ENCODE data around the gene JAK1.

The JAK1 gene

GRCh38 chr1:64959986-64960385 lies 6.4 kb downstream of the JAK1 start:
- H3K36me3 Mint-ChIP-seq (ENCODE audit: low read depth), result no peaks in the 10 kb centered on the region
- H3K27ac Mint-ChIP-seq, result no peak overlapping the region
- no peak overlapping the region for H3K4me3 Mint-ChIP-seq
- H3K27me3 Mint-ChIP-seq (ENCODE audit: low read depth), result no peaks in the 10 kb centered on the region
- H3K9me3 Mint-ChIP-seq, result no peaks in the 10 kb centered on the region
- H3K4me1 Mint-ChIP-seq, result peaks cover 42% of the 10 kb centered on the region
- TF ChIP-seq, protein P1, sequence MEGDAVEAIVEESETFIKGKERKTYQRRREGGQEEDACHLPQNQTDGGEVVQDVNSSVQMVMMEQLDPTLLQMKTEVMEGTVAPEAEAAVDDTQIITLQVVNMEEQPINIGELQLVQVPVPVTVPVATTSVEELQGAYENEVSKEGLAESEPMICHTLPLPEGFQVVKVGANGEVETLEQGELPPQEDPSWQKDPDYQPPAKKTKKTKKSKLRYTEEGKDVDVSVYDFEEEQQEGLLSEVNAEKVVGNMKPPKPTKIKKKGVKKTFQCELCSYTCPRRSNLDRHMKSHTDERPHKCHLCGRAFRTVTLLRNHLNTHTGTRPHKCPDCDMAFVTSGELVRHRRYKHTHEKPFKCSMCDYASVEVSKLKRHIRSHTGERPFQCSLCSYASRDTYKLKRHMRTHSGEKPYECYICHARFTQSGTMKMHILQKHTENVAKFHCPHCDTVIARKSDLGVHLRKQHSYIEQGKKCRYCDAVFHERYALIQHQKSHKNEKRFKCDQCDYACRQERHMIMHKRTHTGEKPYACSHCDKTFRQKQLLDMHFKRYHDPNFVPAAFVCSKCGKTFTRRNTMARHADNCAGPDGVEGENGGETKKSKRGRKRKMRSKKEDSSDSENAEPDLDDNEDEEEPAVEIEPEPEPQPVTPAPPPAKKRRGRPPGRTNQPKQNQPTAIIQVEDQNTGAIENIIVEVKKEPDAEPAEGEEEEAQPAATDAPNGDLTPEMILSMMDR (IDR thresholded peaks at IDR 0.05; ENCODE audit: unreplicated experiment in 3 of 3), result no peak

DNA sequence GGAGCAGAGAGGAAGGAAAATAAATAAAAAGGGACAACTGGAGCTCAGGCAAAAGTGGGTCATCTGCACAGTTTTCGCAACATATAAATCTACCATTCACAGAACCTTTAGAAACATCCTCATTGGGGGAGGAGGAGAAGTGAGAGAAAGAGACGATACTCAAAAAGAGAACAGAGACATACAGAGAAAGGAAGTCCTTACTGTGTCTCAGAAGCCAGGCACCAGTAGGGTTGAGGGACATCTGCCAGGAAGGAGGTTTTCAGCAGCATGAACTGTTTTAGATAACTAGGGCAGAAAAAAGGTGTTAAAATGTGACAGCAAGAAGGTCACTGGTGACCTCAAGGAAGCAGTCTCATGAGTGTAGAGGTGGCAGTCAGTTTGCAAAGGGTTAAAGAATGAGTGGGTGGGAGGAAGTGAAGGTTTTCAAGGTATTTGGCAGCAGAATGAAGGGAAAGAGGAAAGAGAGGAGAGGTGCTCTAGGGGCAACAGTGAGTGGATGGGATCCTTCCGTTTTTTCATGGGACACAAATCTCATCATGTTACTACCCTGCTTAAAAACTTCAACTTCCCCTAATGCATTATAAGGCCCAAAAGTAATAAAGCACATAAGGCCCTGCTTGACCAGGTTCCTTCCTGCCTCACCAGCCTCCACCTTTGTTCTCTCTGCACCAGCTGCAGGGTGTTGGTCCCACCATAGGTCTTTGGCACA lies 9.5 kb downstream of the JAK1 start:
- TF ChIP-seq, protein P1 (IDR thresholded peaks at IDR 0.05; ENCODE audit: unreplicated experiment in 3 of 3), result no peak
- Mint-ChIP-seq H3K9me3 (no peaks in the 10 kb centered on the region), H3K27ac (no peak overlapping the region), H3K4me1 (peaks cover 22% of the 10 kb centered on the region), H3K36me3 (ENCODE audit: low read depth) (no peaks in the 10 kb centered on the region), H3K27me3 (ENCODE audit: low read depth) (no peaks in the 10 kb centered on the region), H3K4me3 (no peak overlapping the region)

GRCh38 chr1:64956010-64956640 lies 10.2 kb downstream of the JAK1 start:
- TF ChIP-seq, protein P1 (IDR thresholded peaks at IDR 0.05; ENCODE audit: unreplicated experiment in 3 of 3), result no peak
- Mint-ChIP-seq H3K4me1 (peaks cover 16% of the 10 kb centered on the region), H3K9me3 (no peaks in the 10 kb centered on the region), H3K36me3 (ENCODE audit: low read depth) (no peaks in the 10 kb centered on the region), H3K4me3 (no peak overlapping the region), H3K27me3 (ENCODE audit: low read depth) (no peaks in the 10 kb centered on the region), H3K27ac (no peak overlapping the region)

DNA sequence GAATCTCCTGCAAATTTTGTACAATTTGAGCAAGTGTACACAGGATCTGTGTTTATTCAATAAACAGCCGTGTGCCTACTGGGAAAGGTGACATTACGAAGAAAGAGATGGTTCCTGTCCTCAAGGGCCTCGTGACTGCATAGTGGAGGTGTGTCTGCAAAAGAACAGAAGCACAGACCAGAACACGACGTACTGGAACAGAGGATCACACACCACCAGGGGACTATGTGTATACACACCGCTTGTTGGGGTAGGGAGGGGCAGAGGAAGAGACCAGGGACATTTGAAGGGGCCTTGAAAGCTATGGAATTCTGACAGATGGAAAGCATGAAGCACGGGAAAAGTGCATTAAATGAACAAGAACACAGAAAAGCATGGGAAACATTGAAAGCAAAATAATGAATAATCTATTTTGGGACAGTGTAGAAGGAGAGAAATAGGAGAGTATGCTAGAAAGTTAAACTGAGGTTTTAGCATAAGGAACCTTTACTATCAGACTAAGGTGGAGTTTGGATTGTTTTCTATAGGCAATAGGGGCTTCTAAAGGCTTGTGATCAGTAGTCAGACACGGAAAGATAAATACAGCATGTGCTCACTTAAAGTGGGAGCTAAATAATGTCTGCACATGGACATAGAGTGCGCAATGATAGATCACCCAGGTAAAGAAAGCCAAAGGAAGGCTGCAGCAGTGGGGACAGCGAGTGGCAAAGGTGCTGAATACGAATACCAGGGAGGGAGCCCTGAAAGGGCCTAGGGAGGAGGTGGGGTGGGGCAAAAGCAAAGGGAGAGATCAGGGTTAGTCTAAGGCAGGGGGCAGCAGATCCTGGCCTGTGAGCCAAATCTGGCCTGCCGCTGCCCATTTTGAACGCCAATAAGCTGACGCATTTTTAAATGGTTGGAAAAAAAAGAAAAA lies 11.0 kb downstream of the JAK1 start:
- H3K27me3 Mint-ChIP-seq (ENCODE audit: low read depth), result no peaks in the 10 kb centered on the region
- TF ChIP-seq, protein P1 (IDR thresholded peaks at IDR 0.05; ENCODE audit: unreplicated experiment in 3 of 3), result no peak
- peaks cover 11% of the 10 kb centered on the region for H3K4me1 Mint-ChIP-seq
- H3K36me3 Mint-ChIP-seq (ENCODE audit: low read depth), result no peaks in the 10 kb centered on the region
- H3K27ac Mint-ChIP-seq, result no peak overlapping the region
- H3K9me3 Mint-ChIP-seq, result no peaks in the 10 kb centered on the region
- no peak overlapping the region for H3K4me3 Mint-ChIP-seq

DNA sequence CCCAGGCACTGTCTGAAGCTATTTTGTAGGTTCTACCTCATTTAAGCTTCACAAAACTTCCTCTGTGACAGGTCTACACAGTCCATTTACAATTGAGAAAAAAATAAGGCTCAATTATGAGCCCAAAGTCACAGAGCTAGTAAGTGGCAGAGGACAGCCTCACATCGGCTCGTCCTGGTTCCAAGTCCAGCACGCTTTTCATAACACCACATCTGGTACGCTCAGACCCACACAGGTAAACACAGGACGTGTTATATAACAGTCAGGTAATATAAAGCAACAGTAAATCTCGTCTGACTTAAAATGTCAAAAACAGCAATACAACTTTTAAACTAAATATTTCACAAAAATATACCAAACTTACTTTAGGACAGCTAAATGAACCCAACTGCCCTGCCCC lies 13.1 kb downstream of the JAK1 start:
- Mint-ChIP-seq H3K27ac (no peak overlapping the region), H3K36me3 (ENCODE audit: low read depth) (no peaks in the 10 kb centered on the region), H3K4me3 (no peak overlapping the region), H3K27me3 (ENCODE audit: low read depth) (no peaks in the 10 kb centered on the region), H3K4me1 (peaks cover 13% of the 10 kb centered on the region), H3K9me3 (no peaks in the 10 kb centered on the region)
- TF ChIP-seq, protein P1 (IDR thresholded peaks at IDR 0.05; ENCODE audit: unreplicated experiment in 3 of 3), result no peak
